HG02678 (cell line): ENCODE data around the gene SMARCAL1.

ENCODE experiments used
- ATAC-seq: cut with Tn5 transposase; IDR thresholded peaks from one replicate; pipeline ENCODE4 v1.9.1; 2021; ENCODE audit warnings: mild to moderate bottlenecking, moderate library complexity; ENCODE audit not compliant: unreplicated experiment

Gene SMARCAL1

GRCh38 chr2:216473187-216473586 is 60.9 kb downstream of the SMARCAL1 start:
- no peak for ATAC-seq

- peak; percentile 78 for ATAC-seq
Measured at GRCh38 chr2:216474925-216475670, 62.8 kb downstream of the SMARCAL1 start.

- ATAC-seq = no peak
Measured at GRCh38 chr2:216475767-216476166, 63.5 kb downstream of the SMARCAL1 start.

GRCh38 chr2:216477283-216478035 is 65.2 kb downstream of the SMARCAL1 start:
- no peak for ATAC-seq

GRCh38 chr2:216478151-216478550 is 65.9 kb downstream of the SMARCAL1 start:
- ATAC-seq = no peak

- ATAC-seq = no peak
Measured at GRCh38 chr2:216478791-216479190, 66.5 kb downstream of the SMARCAL1 start.

- ATAC-seq = no peak
Measured at GRCh38 chr2:216480221-216480620, 67.9 kb downstream of the SMARCAL1 start.

GRCh38 chr2:216482640-216483039 is 70.4 kb downstream of the SMARCAL1 start:
- no peak for ATAC-seq

GRCh38 chr2:216485237-216485636 is 73.0 kb downstream of the SMARCAL1 start:
- no peak for ATAC-seq

- ATAC-seq = no peak
Measured at GRCh38 chr2:216485745-216486144, 73.5 kb downstream of the SMARCAL1 start.

- ATAC-seq = no peak
Measured at GRCh38 chr2:216486271-216486670, 74.0 kb downstream of the SMARCAL1 start.

GRCh38 chr2:216486708-216487107 is 74.4 kb downstream of the SMARCAL1 start:
- no peak for ATAC-seq

GRCh38 chr2:216490061-216490460 is 77.8 kb downstream of the SMARCAL1 start:
- no peak for ATAC-seq

- peak; percentile 64 for ATAC-seq
Measured at GRCh38 chr2:216491793-216492596, 79.7 kb downstream of the SMARCAL1 start.

GRCh38 chr2:216492597-216493333 is 80.5 kb downstream of the SMARCAL1 start:
- no peak for ATAC-seq

GRCh38 chr2:216493334-216493685 is 81.0 kb downstream of the SMARCAL1 start:
- ATAC-seq = no peak

- no peak for ATAC-seq
Measured at GRCh38 chr2:216495656-216496055, 83.4 kb downstream of the SMARCAL1 start.

GRCh38 chr2:216497382-216498069 is 85.2 kb downstream of the SMARCAL1 start:
- no peak for ATAC-seq

GRCh38 chr2:216498070-216498378 is 85.7 kb downstream of the SMARCAL1 start:
- ATAC-seq = no peak
